ENCODE results near the gene BHLHA15. TPM values are rescaled to one million over a fixed set of nuclear protein-coding genes. Genes with fewer than 3 reads are reported as not detected.

The BHLHA15 gene
- total and polyA plus RNA-seq, 5 donors from 2014 or later = not detected

DNA sequence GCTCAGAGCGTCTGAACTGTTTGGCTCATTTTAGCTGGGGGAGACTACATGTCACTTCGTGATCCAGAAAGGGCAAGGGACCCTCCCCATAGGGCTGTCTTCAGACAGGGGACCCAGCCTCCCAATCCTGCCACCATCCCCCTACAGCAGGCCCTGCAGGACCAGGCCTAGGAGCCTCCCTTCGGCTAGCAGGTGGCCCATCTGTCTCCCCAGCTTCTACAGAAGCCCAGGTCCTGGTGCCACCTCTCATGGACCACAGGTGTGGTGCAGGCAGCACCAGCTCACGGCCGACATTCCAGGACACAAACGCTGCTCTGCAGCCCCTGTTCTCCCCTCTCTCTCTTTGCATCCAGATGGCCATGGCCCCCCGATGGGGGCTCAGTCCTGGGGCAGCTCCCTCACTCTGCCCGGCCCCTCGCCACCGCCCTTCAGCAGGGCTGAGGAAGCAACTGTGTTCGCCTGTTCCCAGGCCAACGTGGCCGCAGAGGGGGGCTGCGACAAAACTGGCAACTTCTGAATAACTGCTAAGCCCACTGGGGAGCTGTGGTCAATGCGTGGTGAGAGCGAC is 30.5 kb downstream of the BHLHA15 start:
- Histone ChIP-seq H3K36me3 (ENCODE audit: control insufficient read depth, insufficient read depth, low read length) (peaks cover 58% of the 10 kb centered on the region), H3K4me1 (ENCODE audit: control insufficient read depth, insufficient read depth, low read length, poor library complexity, severe bottlenecking) (no peaks in the 10 kb centered on the region), H3K4me3 (ENCODE audit: low read depth, low read length) (no peak overlapping the region), H3K27ac (ENCODE audit: insufficient read depth, low read length, poor library complexity, severe bottlenecking) (no peak overlapping the region), H3K9me3 (ENCODE audit: control insufficient read depth in 2 of 2, low read length in 2 of 2) (no peaks in the 10 kb centered on the region), H3K27me3 (ENCODE audit: control insufficient read depth, insufficient read depth, low read length) (no peaks in the 10 kb centered on the region)
- ATAC-seq (ENCODE audit: low read depth in 2 of 2) (no peak), DNase-seq (no peak)
- no peaks in the 10 kb centered on the region for H3K27me3 Mint-ChIP-seq
- peak overlapping the region in 1 of 3 donors; percentile 60 for H3K27ac Mint-ChIP-seq
- peaks cover 18% of the 10 kb centered on the region for H3K36me3 Mint-ChIP-seq
- peaks cover 0 to 19% (median 0%) of the 10 kb centered on the region in 4 donors for H3K4me1 Mint-ChIP-seq
- H3K9me3 Mint-ChIP-seq = no peaks in the 10 kb centered on the region
- H3K4me3 Mint-ChIP-seq = no peak overlapping the region

DNA sequence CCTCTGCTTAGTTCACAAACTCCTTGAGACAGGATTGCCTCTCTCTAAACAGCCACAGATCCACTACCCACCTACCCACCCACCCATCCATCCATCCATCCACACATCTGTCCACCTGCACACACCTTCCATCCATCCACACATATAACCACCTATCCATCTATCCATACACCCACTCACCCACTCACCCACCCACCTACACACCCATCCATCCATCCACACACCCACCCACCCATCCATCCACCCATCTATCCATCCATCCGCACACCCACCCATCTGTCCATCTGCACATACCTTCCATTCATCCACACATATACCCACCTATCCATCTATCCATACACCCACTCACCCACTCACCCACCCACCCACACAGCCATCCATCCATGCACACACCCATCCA is 31.1 kb downstream of the BHLHA15 start:
- Mint-ChIP-seq H3K27me3 (no peaks in the 10 kb centered on the region), H3K9me3 (no peaks in the 10 kb centered on the region), H3K4me1 (peaks cover 0 to 24% (median 0%) of the 10 kb centered on the region in 4 donors), H3K4me3 (no peak overlapping the region), H3K27ac (no peak overlapping the region), H3K36me3 (peaks cover 20% of the 10 kb centered on the region)
- no peak for DNase-seq
- H3K36me3 ChIP-seq (ENCODE audit: control insufficient read depth, insufficient read depth, low read length) = peaks cover 56% of the 10 kb centered on the region
- H3K27me3 ChIP-seq (ENCODE audit: control insufficient read depth, insufficient read depth, low read length) = no peaks in the 10 kb centered on the region
- H3K27ac ChIP-seq (ENCODE audit: insufficient read depth, low read length, poor library complexity, severe bottlenecking) = no peak overlapping the region
- no peak for ATAC-seq (ENCODE audit: low read depth in 2 of 2)
- H3K9me3 ChIP-seq (ENCODE audit: control insufficient read depth in 2 of 2, low read length in 2 of 2) = no peaks in the 10 kb centered on the region
- no peak overlapping the region for H3K4me3 ChIP-seq (ENCODE audit: low read depth, low read length)
- H3K4me1 ChIP-seq (ENCODE audit: control insufficient read depth, insufficient read depth, low read length, poor library complexity, severe bottlenecking) = no peaks in the 10 kb centered on the region

DNA sequence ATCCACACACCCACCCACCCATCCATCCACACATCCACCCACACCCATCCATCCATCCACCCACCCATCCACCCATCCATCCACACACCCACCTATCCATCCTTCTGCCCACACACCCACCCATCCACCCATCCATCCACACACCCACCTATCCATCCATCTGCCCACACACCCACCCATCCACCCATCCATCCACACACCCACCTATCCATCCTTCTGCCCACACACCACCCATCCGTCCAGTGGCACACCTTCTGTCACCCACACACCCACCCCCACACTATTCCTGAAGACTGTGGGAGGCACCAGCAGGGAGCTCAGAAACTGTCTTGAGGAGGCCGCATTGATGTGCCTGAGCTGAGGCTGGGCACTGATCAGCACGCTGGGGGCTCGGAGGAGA is 31.7 kb downstream of the BHLHA15 start:
- no peaks in the 10 kb centered on the region for H3K9me3 Mint-ChIP-seq
- H3K4me3 ChIP-seq (ENCODE audit: low read depth, low read length) = no peak overlapping the region
- peaks cover 22% of the 10 kb centered on the region for H3K36me3 Mint-ChIP-seq
- peaks cover 0 to 30% (median 1%) of the 10 kb centered on the region in 4 donors for H3K4me1 Mint-ChIP-seq
- no peaks in the 10 kb centered on the region for H3K27me3 Mint-ChIP-seq
- H3K27me3 ChIP-seq (ENCODE audit: control insufficient read depth, insufficient read depth, low read length) = no peaks in the 10 kb centered on the region
- no peak for ATAC-seq (ENCODE audit: low read depth in 2 of 2)
- no peak for DNase-seq
- H3K27ac Mint-ChIP-seq = no peak overlapping the region
- H3K36me3 ChIP-seq (ENCODE audit: control insufficient read depth, insufficient read depth, low read length) = peaks cover 57% of the 10 kb centered on the region
- H3K4me3 Mint-ChIP-seq = no peak overlapping the region
- peaks cover 1% of the 10 kb centered on the region for H3K4me1 ChIP-seq (ENCODE audit: control insufficient read depth, insufficient read depth, low read length, poor library complexity, severe bottlenecking)
- no peak overlapping the region for H3K27ac ChIP-seq (ENCODE audit: insufficient read depth, low read length, poor library complexity, severe bottlenecking)
- H3K9me3 ChIP-seq (ENCODE audit: control insufficient read depth in 2 of 2, low read length in 2 of 2) = no peaks in the 10 kb centered on the region

DNA sequence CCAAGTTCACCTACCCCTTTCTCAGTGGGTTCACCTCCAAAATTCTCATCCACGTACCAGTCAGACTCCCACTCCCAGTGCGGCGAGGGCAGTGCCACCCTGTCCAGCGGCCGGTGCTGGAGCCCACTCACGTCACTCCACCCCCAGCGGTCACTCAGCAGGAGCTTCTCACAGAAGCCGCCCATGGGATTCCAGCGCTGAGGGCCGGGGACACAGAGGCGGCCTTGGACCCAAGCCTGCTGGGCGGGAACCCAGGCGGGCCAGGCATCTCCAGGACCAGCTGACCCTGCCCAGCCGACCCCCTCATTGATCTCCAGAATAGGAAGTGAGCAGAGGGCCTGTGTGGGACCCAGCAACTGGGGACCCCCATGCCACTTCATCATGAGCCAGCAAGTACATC is 33.6 kb downstream of the BHLHA15 start:
- Histone ChIP-seq H3K4me3 (ENCODE audit: low read depth, low read length) (no peak overlapping the region), H3K36me3 (ENCODE audit: control insufficient read depth, insufficient read depth, low read length) (peaks cover 39% of the 10 kb centered on the region), H3K27me3 (ENCODE audit: control insufficient read depth, insufficient read depth, low read length) (no peaks in the 10 kb centered on the region), H3K27ac (ENCODE audit: insufficient read depth, low read length, poor library complexity, severe bottlenecking) (no peak overlapping the region), H3K9me3 (ENCODE audit: control insufficient read depth in 2 of 2, low read length in 2 of 2) (no peaks in the 10 kb centered on the region), H3K4me1 (ENCODE audit: control insufficient read depth, insufficient read depth, low read length, poor library complexity, severe bottlenecking) (peaks cover 19% of the 10 kb centered on the region)
- no peak overlapping the region for H3K4me3 Mint-ChIP-seq
- ATAC-seq (ENCODE audit: low read depth in 2 of 2) (no peak), DNase-seq (no peak)
- H3K9me3 Mint-ChIP-seq = no peaks in the 10 kb centered on the region
- H3K36me3 Mint-ChIP-seq = peaks cover 17% of the 10 kb centered on the region
- H3K27ac Mint-ChIP-seq = peak overlapping the region in 1 of 3 donors; percentile 42
- peaks cover 5 to 49% (median 12%) of the 10 kb centered on the region in 4 donors for H3K4me1 Mint-ChIP-seq
- no peaks in the 10 kb centered on the region for H3K27me3 Mint-ChIP-seq

DNA sequence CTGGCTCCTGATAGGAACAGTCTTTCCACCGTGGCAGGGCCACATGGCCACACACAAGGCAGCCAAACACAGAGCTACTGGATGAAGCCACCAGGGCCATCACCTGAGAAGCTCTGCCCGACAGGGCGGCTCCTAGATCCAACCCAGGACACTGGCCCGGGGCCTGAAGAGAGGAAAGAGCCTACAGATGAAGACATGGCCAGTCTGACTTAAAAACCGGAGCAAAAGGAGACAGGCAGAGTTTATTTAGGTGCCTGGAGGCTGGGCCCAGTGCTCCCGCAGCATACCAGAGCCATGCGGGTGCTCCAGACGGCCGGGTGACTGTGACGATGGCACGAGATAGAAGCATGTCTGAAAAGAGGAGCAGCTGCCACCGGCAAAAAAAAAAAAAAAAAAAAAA is 36.9 kb downstream of the BHLHA15 start:
- Histone ChIP-seq H3K27me3 (ENCODE audit: control insufficient read depth, insufficient read depth, low read length) (no peaks in the 10 kb centered on the region), H3K27ac (ENCODE audit: insufficient read depth, low read length, poor library complexity, severe bottlenecking) (peak overlapping the region; percentile 92), H3K4me3 (ENCODE audit: low read depth, low read length) (no peak overlapping the region), H3K9me3 (ENCODE audit: control insufficient read depth in 2 of 2, low read length in 2 of 2) (no peaks in the 10 kb centered on the region), H3K4me1 (ENCODE audit: control insufficient read depth, insufficient read depth, low read length, poor library complexity, severe bottlenecking) (peaks cover 46% of the 10 kb centered on the region), H3K36me3 (ENCODE audit: control insufficient read depth, insufficient read depth, low read length) (peaks cover 26% of the 10 kb centered on the region)
- no peaks in the 10 kb centered on the region for H3K27me3 Mint-ChIP-seq
- H3K36me3 Mint-ChIP-seq = peaks cover 8% of the 10 kb centered on the region
- H3K4me1 Mint-ChIP-seq = peaks cover 14 to 72% (median 27%) of the 10 kb centered on the region in 4 donors
- peak overlapping the region in 3 of 4 donors; percentile 41 to 69 (median 65) for H3K4me3 Mint-ChIP-seq
- DNase-seq = no peak
- peak overlapping the region; percentile 85 to 97 (median 87) for H3K27ac Mint-ChIP-seq
- ATAC-seq (ENCODE audit: low read depth in 2 of 2) = no peak
- no peaks in the 10 kb centered on the region for H3K9me3 Mint-ChIP-seq

DNA sequence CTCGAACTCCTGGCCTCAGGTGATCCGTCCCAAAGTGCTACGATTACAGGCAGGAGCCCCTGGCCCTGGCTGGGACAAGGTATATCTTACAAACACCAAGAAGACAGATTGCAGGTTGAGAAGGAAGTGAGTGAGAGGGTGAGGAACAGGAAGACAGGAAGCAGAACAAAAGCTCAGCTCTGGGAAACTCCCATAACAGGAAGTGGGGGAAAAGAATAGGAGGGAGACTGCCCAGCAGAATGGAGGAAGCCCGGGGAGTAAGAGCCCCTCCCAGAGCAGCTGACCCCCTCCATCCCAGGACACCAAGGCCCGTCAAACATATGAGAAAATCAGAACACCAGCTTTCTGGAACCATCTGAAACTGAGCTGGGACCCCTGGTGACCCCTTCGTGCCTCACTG is 37.9 kb downstream of the BHLHA15 start:
- Histone ChIP-seq H3K4me3 (ENCODE audit: low read depth, low read length) (peak overlapping the region; percentile 40), H3K27ac (ENCODE audit: insufficient read depth, low read length, poor library complexity, severe bottlenecking) (peak overlapping the region; percentile 92), H3K9me3 (ENCODE audit: control insufficient read depth in 2 of 2, low read length in 2 of 2) (no peaks in the 10 kb centered on the region), H3K4me1 (ENCODE audit: control insufficient read depth, insufficient read depth, low read length, poor library complexity, severe bottlenecking) (peaks cover 50% of the 10 kb centered on the region), H3K36me3 (ENCODE audit: control insufficient read depth, insufficient read depth, low read length) (peaks cover 19% of the 10 kb centered on the region), H3K27me3 (ENCODE audit: control insufficient read depth, insufficient read depth, low read length) (no peaks in the 10 kb centered on the region)
- peak overlapping the region; percentile 97 to 99 (median 99) for H3K27ac Mint-ChIP-seq
- DNase-seq = peak in 1 of 3 donors; percentile 49
- no peak for ATAC-seq (ENCODE audit: low read depth in 2 of 2)
- H3K4me1 Mint-ChIP-seq = peaks cover 14 to 75% (median 28%) of the 10 kb centered on the region in 4 donors
- H3K27me3 Mint-ChIP-seq = no peaks in the 10 kb centered on the region
- peak overlapping the region; percentile 70 to 99 (median 83) for H3K4me3 Mint-ChIP-seq
- no peaks in the 10 kb centered on the region for H3K9me3 Mint-ChIP-seq
- peaks cover 8% of the 10 kb centered on the region for H3K36me3 Mint-ChIP-seq

DNA sequence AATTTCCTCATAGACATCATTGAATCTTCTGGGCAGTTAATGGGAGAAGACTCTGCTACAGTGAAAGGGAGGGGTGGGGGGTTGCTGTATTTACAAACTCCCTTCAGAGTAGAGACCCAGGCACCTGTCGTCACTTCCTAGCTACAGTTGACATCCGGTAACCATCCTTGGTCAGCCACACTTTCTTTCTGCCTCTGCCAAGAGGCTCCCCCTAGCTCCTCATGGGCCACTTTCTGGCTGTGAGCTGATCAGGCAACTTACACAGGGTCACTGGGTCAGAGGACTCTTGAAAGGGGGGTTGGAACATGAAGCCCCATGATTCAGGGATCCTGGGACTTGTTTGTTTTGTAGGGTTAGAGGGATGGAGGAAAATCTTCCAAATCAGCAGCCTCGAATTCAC is 39.5 kb downstream of the BHLHA15 start:
- DNase-seq (peak; percentile 34 to 89 (median 70)), ATAC-seq (ENCODE audit: low read depth in 2 of 2) (peak; percentile 20 to 21)
- no peaks in the 10 kb centered on the region for H3K9me3 Mint-ChIP-seq
- H3K9me3 ChIP-seq (ENCODE audit: control insufficient read depth in 2 of 2, low read length in 2 of 2) = no peaks in the 10 kb centered on the region
- no peaks in the 10 kb centered on the region for H3K27me3 ChIP-seq (ENCODE audit: control insufficient read depth, insufficient read depth, low read length)
- peaks cover 9% of the 10 kb centered on the region for H3K36me3 ChIP-seq (ENCODE audit: control insufficient read depth, insufficient read depth, low read length)
- H3K4me3 ChIP-seq (ENCODE audit: low read depth, low read length) = peak overlapping the region; percentile 85
- H3K4me3 Mint-ChIP-seq = peak overlapping the region; percentile 94 to 99 (median 97)
- peak overlapping the region; percentile 92 for H3K27ac ChIP-seq (ENCODE audit: insufficient read depth, low read length, poor library complexity, severe bottlenecking)
- peaks cover 56% of the 10 kb centered on the region for H3K4me1 ChIP-seq (ENCODE audit: control insufficient read depth, insufficient read depth, low read length, poor library complexity, severe bottlenecking)
- H3K36me3 Mint-ChIP-seq = peaks cover 14% of the 10 kb centered on the region
- no peaks in the 10 kb centered on the region for H3K27me3 Mint-ChIP-seq
- peaks cover 22 to 78% (median 37%) of the 10 kb centered on the region in 4 donors for H3K4me1 Mint-ChIP-seq
- peak overlapping the region; percentile 97 to 99 (median 99) for H3K27ac Mint-ChIP-seq

DNA sequence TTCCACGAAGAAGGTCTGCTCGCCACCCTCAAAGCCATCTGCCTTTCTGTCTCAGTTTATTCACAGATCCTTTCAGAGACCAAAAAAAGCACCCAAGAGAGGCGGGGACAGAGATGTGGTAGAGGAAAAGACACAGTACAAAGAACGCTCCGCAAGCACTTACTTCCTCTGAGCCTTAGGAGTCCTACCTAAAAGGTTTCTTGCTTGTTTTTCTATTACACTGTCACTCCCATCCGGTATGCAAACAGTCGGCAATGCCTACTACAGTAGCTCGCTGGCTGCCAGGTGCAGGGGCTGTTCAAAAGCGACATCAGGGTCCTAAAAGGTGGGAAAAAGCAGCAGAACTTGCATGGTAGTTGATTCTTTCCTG is 40.0 kb downstream of the BHLHA15 start:
- ATAC-seq (ENCODE audit: low read depth in 2 of 2) (peak; percentile 68 to 69), DNase-seq (peak; percentile 28 to 91 (median 85))
- peak overlapping the region; percentile 97 to 99 (median 99) for H3K27ac Mint-ChIP-seq
- Histone ChIP-seq H3K27ac (ENCODE audit: insufficient read depth, low read length, poor library complexity, severe bottlenecking) (peak overlapping the region; percentile 92), H3K4me1 (ENCODE audit: control insufficient read depth, insufficient read depth, low read length, poor library complexity, severe bottlenecking) (peaks cover 56% of the 10 kb centered on the region), H3K9me3 (ENCODE audit: control insufficient read depth in 2 of 2, low read length in 2 of 2) (no peaks in the 10 kb centered on the region), H3K36me3 (ENCODE audit: control insufficient read depth, insufficient read depth, low read length) (peaks cover 6% of the 10 kb centered on the region), H3K27me3 (ENCODE audit: control insufficient read depth, insufficient read depth, low read length) (no peaks in the 10 kb centered on the region), H3K4me3 (ENCODE audit: low read depth, low read length) (peak overlapping the region; percentile 85)
- peaks cover 23 to 80% (median 39%) of the 10 kb centered on the region in 4 donors for H3K4me1 Mint-ChIP-seq
- no peaks in the 10 kb centered on the region for H3K9me3 Mint-ChIP-seq
- H3K27me3 Mint-ChIP-seq = no peaks in the 10 kb centered on the region
- H3K4me3 Mint-ChIP-seq = peak overlapping the region; percentile 94 to 99 (median 97)
- H3K36me3 Mint-ChIP-seq = peaks cover 16% of the 10 kb centered on the region

Data from CD4-positive, CD25-positive, alpha-beta regulatory T cell (primary cell).